ENCODE results near the gene PRDM16. TPM values are rescaled to one million over a fixed set of nuclear protein-coding genes. Genes with fewer than 3 reads are reported as not detected.

The PRDM16 gene
- total RNA-seq, 2 donors from 2014 or later: 0.79 to 6.1 TPM

- no peak overlapping the region for H3K27ac ChIP-seq
- H3K36me3 ChIP-seq: no peaks in the 10 kb centered on the region
- no peak overlapping the region for H3K9ac ChIP-seq (ENCODE audit: low read depth in 2 of 2, low read length in 2 of 2)
- peak; percentile 64 for DNase-seq
- intact Hi-C loops (cut with DNase I): loop anchor here (10.0 kb wide), 1 partner anchor 595 kb away; no protein-coding TSS in a partner anchor
- H3K27me3 ChIP-seq: no peaks in the 10 kb centered on the region
- H3K4me1 ChIP-seq: peaks cover 15% of the 10 kb centered on the region
- no peak overlapping the region for H3K4me3 ChIP-seq
- no peak for TF ChIP-seq CTCF (IDR thresholded peaks at IDR 0.05)
- no peaks in the 10 kb centered on the region for H3K9me3 ChIP-seq
These were observed 350.6 kb downstream of the PRDM16 start for GRCh38 chr1:3419415-3420204.

- Histone ChIP-seq H3K9me3 (no peaks in the 10 kb centered on the region), H3K4me1 (peaks cover 18% of the 10 kb centered on the region), H3K36me3 (no peaks in the 10 kb centered on the region), H3K9ac (ENCODE audit: low read depth in 2 of 2, low read length in 2 of 2) (no peak overlapping the region), H3K27ac (no peak overlapping the region), H3K27me3 (no peaks in the 10 kb centered on the region), H3K4me3 (no peak overlapping the region)
- intact Hi-C loops (cut with DNase I): loop anchor here (10.0 kb wide), 1 partner anchor 596 kb away; no protein-coding TSS in a partner anchor
- DNase-seq: no peak
- no peak for TF ChIP-seq CTCF (IDR thresholded peaks at IDR 0.05)
These were observed 351.4 kb downstream of the PRDM16 start for GRCh38 chr1:3420218-3420951.

- no peak overlapping the region for H3K4me3 ChIP-seq
- no peaks in the 10 kb centered on the region for H3K27me3 ChIP-seq
- peaks cover 18% of the 10 kb centered on the region for H3K4me1 ChIP-seq
- peak overlapping the region; percentile 50 for H3K27ac ChIP-seq
- no peak for DNase-seq
- no peak overlapping the region for H3K9ac ChIP-seq (ENCODE audit: low read depth in 2 of 2, low read length in 2 of 2)
- H3K36me3 ChIP-seq: no peaks in the 10 kb centered on the region
- no peak for TF ChIP-seq CTCF (IDR thresholded peaks at IDR 0.05)
- intact Hi-C loops (cut with DNase I): loop anchor here (10.0 kb wide), 1 partner anchor 598 kb away; no protein-coding TSS in a partner anchor
- H3K9me3 ChIP-seq: no peaks in the 10 kb centered on the region
These were observed 353.6 kb downstream of the PRDM16 start for GRCh38 chr1:3422638-3423037.

GRCh38 chr1:3423245-3423829, 354.3 kb downstream of the PRDM16 start:
- H3K9ac ChIP-seq (ENCODE audit: low read depth in 2 of 2, low read length in 2 of 2): no peak overlapping the region
- peak overlapping the region; percentile 50 for H3K27ac ChIP-seq
- intact Hi-C loops (cut with DNase I): loop anchor here (10.0 kb wide), 1 partner anchor 599 kb away; no protein-coding TSS in a partner anchor
- H3K4me1 ChIP-seq: peaks cover 18% of the 10 kb centered on the region
- H3K36me3 ChIP-seq: no peaks in the 10 kb centered on the region
- no peak overlapping the region for H3K4me3 ChIP-seq
- H3K27me3 ChIP-seq: no peaks in the 10 kb centered on the region
- no peak for TF ChIP-seq CTCF (IDR thresholded peaks at IDR 0.05)
- peak; percentile 90 for DNase-seq
- H3K9me3 ChIP-seq: no peaks in the 10 kb centered on the region

GRCh38 chr1:3423896-3424611, 355.1 kb downstream of the PRDM16 start:
- no peaks in the 10 kb centered on the region for H3K27me3 ChIP-seq
- no peak overlapping the region for H3K4me3 ChIP-seq
- no peak for TF ChIP-seq CTCF (IDR thresholded peaks at IDR 0.05)
- H3K9me3 ChIP-seq: no peaks in the 10 kb centered on the region
- peaks cover 18% of the 10 kb centered on the region for H3K4me1 ChIP-seq
- no peaks in the 10 kb centered on the region for H3K36me3 ChIP-seq
- intact Hi-C loops (cut with DNase I): loop anchor here (2.0 to 10.0 kb wide), 2 partner anchors 411 to 599 kb away; no protein-coding TSS in a partner anchor
- H3K27ac ChIP-seq: peak overlapping the region; percentile 50
- no peak for DNase-seq
- no peak overlapping the region for H3K9ac ChIP-seq (ENCODE audit: low read depth in 2 of 2, low read length in 2 of 2)

All from colonic mucosa (tissue), 4 donors.